IMR-90 (cell line): Measurements from ENCODE around the gene UTP4. TPM values are rescaled to one million over a fixed set of nuclear protein-coding genes. Genes with fewer than 3 reads are reported as not detected.

Source experiments
- ATAC-seq: fragments of 200-7000 bp; cut with Tn5 transposase; 2 replicates; pipeline ENCODE4 v1.9.1; 2020; ENCODE audit warnings: low read depth, mild to moderate bottlenecking, moderate library complexity
- BruUV-seq: library from RNA; stranded (reverse); fragments of 400-500 nt; replicated peaks from 2 replicates; lab custom pipeline; 2021; lab: Mats Ljungman, UMichigan
- CTCF ChIA-PET: fragments of 300-600 bp; formaldehyde crosslinking; extraction: SDS; loops from one replicate; lab custom pipeline; 2021; ENCODE audit warnings: antibody characterized with exemption; lab: Yijun Ruan, JAX
- POLR2A ChIA-PET: fragments of 300-600 bp; sonication (Branson Sonifier 250); formaldehyde crosslinking; loops from one replicate; lab custom pipeline; 2022; ENCODE audit warnings: antibody characterized with exemption; ENCODE audit not compliant: unreplicated experiment; lab: Charles Lee
- DNase-seq: peaks from one replicate; pipeline ENCODE4 v3.0.0; 2013
- H2AFZ ChIP-seq: replicated peaks from 2 replicates; pipeline ENCODE3; 2013; ENCODE audit warnings: low read length, mild to moderate bottlenecking; ENCODE audit not compliant: poor library complexity
- H2AK5ac ChIP-seq: 2 replicates; pipeline ENCODE4 v1.6.1; 2013; ENCODE audit warnings: low read depth, low read length, inconsistent platforms
- H2AK9ac ChIP-seq: replicated peaks from 2 replicates; pipeline ENCODE3; 2013; ENCODE audit warnings: mild to moderate bottlenecking, low read depth, low read length, moderate library complexity; ENCODE audit not compliant: poor library complexity
- H2BK120ac ChIP-seq: 2 replicates; pipeline ENCODE4 v1.6.1; 2013; ENCODE audit warnings: low read depth, low read length, inconsistent platforms
- H2BK15ac ChIP-seq: 3 replicates; pipeline ENCODE4 v1.6.1; 2013; ENCODE audit warnings: low read depth, low read length, inconsistent platforms
- H2BK20ac ChIP-seq: 2 replicates; pipeline ENCODE4 v1.6.1; 2013; ENCODE audit warnings: low read depth, mild to moderate bottlenecking, inconsistent platforms, low read length, moderate library complexity
- H2BK5ac ChIP-seq: 2 replicates; pipeline ENCODE4 v1.6.1; 2013; ENCODE audit warnings: mild to moderate bottlenecking, low read depth, low read length, inconsistent platforms; ENCODE audit not compliant: poor library complexity, severe bottlenecking
- H3K14ac ChIP-seq: replicated peaks from 2 replicates; pipeline ENCODE4 v1.6.1; 2013; ENCODE audit warnings: low read depth, low read length, inconsistent platforms
- H3K18ac ChIP-seq: 2 replicates; pipeline ENCODE4 v1.6.1; 2013; ENCODE audit warnings: low read depth, low read length, control low read depth
- H3K23ac ChIP-seq: 2 replicates; pipeline ENCODE4 v1.6.1; 2013; ENCODE audit warnings: low read depth, low read length, inconsistent platforms
- H3K27ac ChIP-seq: 2 replicates; pipeline ENCODE4 v1.5.1; 2013; ENCODE audit warnings: mild to moderate bottlenecking, control low read depth, low read length; ENCODE audit not compliant: insufficient read depth
- H3K27me3 ChIP-seq: 2 replicates; pipeline ENCODE4 v1.6.1; 2013; ENCODE audit warnings: low read length; ENCODE audit not compliant: control insufficient read depth, insufficient read depth
- H3K36me3 ChIP-seq: 2 replicates; pipeline ENCODE4 v1.6.1; 2013; ENCODE audit warnings: low read length, mixed read lengths; ENCODE audit not compliant: control insufficient read depth, insufficient read depth
- H3K4ac ChIP-seq: 2 replicates; pipeline ENCODE4 v1.6.1; 2013; ENCODE audit warnings: low read depth, low read length, inconsistent platforms
- H3K4me1 ChIP-seq: 2 replicates; pipeline ENCODE4 v1.6.1; 2013; ENCODE audit warnings: low read length, mixed read lengths; ENCODE audit not compliant: control insufficient read depth, insufficient read depth
- H3K4me2 ChIP-seq: 2 replicates; pipeline ENCODE4 v1.6.1; 2013; ENCODE audit warnings: low read depth, mild to moderate bottlenecking, control low read depth, low read length, moderate library complexity
- H3K4me3 ChIP-seq: 2 replicates; pipeline ENCODE4 v1.5.1; 2013; ENCODE audit warnings: low read depth, mild to moderate bottlenecking, control low read depth, low read length, moderate library complexity; ENCODE audit not compliant: insufficient read depth
- H3K56ac ChIP-seq: 2 replicates; pipeline ENCODE4 v1.6.1; 2013; ENCODE audit warnings: low read length, inconsistent platforms; ENCODE audit not compliant: insufficient read depth; ENCODE audit errors: extremely low read depth
- H3K79me1 ChIP-seq, 2 experiments: 2 replicates each; pipeline ENCODE4 v1.6.1; 2013; ENCODE audit warnings: low read length in 2 of 2, inconsistent platforms in 1 of 2, low read depth in 1 of 2
- H3K9ac ChIP-seq: 2 replicates; pipeline ENCODE4 v1.6.1; 2013; ENCODE audit warnings: low read depth, low read length, control low read depth
- H3K9me1 ChIP-seq: 2 replicates; pipeline ENCODE4 v1.6.1; 2013; ENCODE audit warnings: low read length, inconsistent platforms; ENCODE audit not compliant: insufficient read depth
- H3K9me3 ChIP-seq: 2 replicates; pipeline ENCODE4 v1.6.1; 2013; ENCODE audit warnings: low read length; ENCODE audit not compliant: control insufficient read depth, insufficient read depth
- H4K20me1 ChIP-seq: 2 replicates; pipeline ENCODE4 v1.6.1; 2013; ENCODE audit warnings: low read length, inconsistent platforms; ENCODE audit not compliant: insufficient read depth
- H4K5ac ChIP-seq: 2 replicates; pipeline ENCODE4 v1.6.1; 2013; ENCODE audit warnings: mild to moderate bottlenecking, low read depth, low read length, control low read depth
- H4K8ac ChIP-seq, 2 experiments: 2 replicates each; pipeline ENCODE4 v1.6.1; 2013; ENCODE audit warnings: low read depth in 2 of 2, low read length in 2 of 2, control low read depth in 1 of 2, inconsistent platforms in 1 of 2
- H4K91ac ChIP-seq: 2 replicates; pipeline ENCODE4 v1.6.1; 2013; ENCODE audit warnings: low read depth, low read length, inconsistent platforms; ENCODE audit not compliant: insufficient read depth
- NFE2L2 ChIP-seq: fragments of 150-350 bp; IDR thresholded peaks from 2 replicates; pipeline ENCODE4 v1.6.1; 2016; ENCODE audit warnings: low read depth, mild to moderate bottlenecking, low read length
- WGBS, 2 experiments: methylation state at CpG; one replicate each; pipeline versions ENCODE4 v1.1.5 to v1.1.7; 2013; ENCODE audit warnings: missing lambda C conversion rate in 2 of 2; ENCODE audit not compliant: insufficient read length in 1 of 2; ENCODE audit errors: extremely low coverage in 2 of 2; 5-methylcytosine and 5-hydroxymethylcytosine counted together
- dilution Hi-C: fragments of 300-500 bp; cut with HindIII; formaldehyde crosslinking; loops from one replicate; pipeline ENCODE4 v1.14.3; 2018; ENCODE audit warnings: low sequenced_read_pairs; ENCODE audit not compliant: unreplicated experiment
- in situ Hi-C: fragments of 300-500 bp; cut with MboI; formaldehyde crosslinking; loops from 3 replicates; pipeline ENCODE4 v1.14.3; 2019; ENCODE audit warnings: low sequenced_read_pairs, inconsistent platforms, mixed read lengths
- intact Hi-C: fragments of 100-400 bp; cut with micrococcal nuclease; formaldehyde crosslinking; loops from 2 replicates; pipeline ENCODE4 v1.10.0; 2022
- polyA plus RNA-seq, 3 experiments: library from polyadenylated mRNA; depleted of rRNA; stranded (reverse); fragments of >200 nt; gene quantifications; 2 replicates each; pipeline ENCODE4 v1.2.3, GENCODE V29; 2012; ENCODE audit warnings: low replicate concordance in 1 of 3
- total RNA-seq: library from RNA; depleted of rRNA; stranded (reverse); fragments of >200 nt; gene quantifications from 2 replicates; pipeline ENCODE4 v1.2.3, GENCODE V29; 2012

UTP4 gene
- total and polyA plus RNA-seq, 2 of the 4 experiments (the other 2 are of a cell fraction), result 32.1 to 61.8 TPM

GRCh38 chr16:69141936-69142335 is 9.5 kb downstream of the UTP4 start:
- H2BK15ac ChIP-seq, result no peak overlapping the region
- H4K20me1 ChIP-seq, result no peaks in the 10 kb centered on the region
- H2BK120ac ChIP-seq, result no peak overlapping the region
- no peak overlapping the region for H3K14ac ChIP-seq
- ATAC-seq (no peak), DNase-seq (no peak)
- H3K79me1 ChIP-seq, result peaks cover 12 to 20% of the 10 kb centered on the region in 2 experiments; a peak in 3 of 4 replicates
- no peaks in the 10 kb centered on the region for H3K9me1 ChIP-seq
- dilution Hi-C loops (no loop called here), in situ Hi-C loops (no loop called here), intact Hi-C loops (no loop called here)
- H3K36me3 ChIP-seq, result peaks cover 46% of the 10 kb centered on the region
- H2BK5ac ChIP-seq, result no peak overlapping the region
- no peak overlapping the region for H4K5ac ChIP-seq
- ChIA-PET POLR2A (no interaction called here), CTCF (interaction anchor here (1.8 kb wide), 1 partner anchor 8 kb away, joined by 6 read pairs; no protein-coding TSS in a partner anchor)
- no peak for TF ChIP-seq NFE2L2
- H3K23ac ChIP-seq, result no peak overlapping the region
- no peak overlapping the region for H2AK5ac ChIP-seq
- no peak overlapping the region for H3K9ac ChIP-seq
- H3K27me3 ChIP-seq, result no peaks in the 10 kb centered on the region
- WGBS, 2 experiments, result no CpG with 5 or more reads among the region's 4 CpGs
- no peak overlapping the region for H3K18ac ChIP-seq
- peaks cover 2% of the 10 kb centered on the region; the same call in 1 of the 2 replicates for H3K4me1 ChIP-seq
- H2AFZ ChIP-seq, result no peak overlapping the region
- no peak overlapping the region for H3K56ac ChIP-seq
- no peak overlapping the region for H3K4ac ChIP-seq
- no peak overlapping the region for H3K4me3 ChIP-seq
- no peak overlapping the region for H3K27ac ChIP-seq
- H3K9me3 ChIP-seq, result no peaks in the 10 kb centered on the region
- no peak overlapping the region for H2AK9ac ChIP-seq
- BruUV-seq, result no TSS peak
- H4K91ac ChIP-seq, result no peak overlapping the region
- H4K8ac ChIP-seq, result no peak overlapping the region
- H3K4me2 ChIP-seq, result no peak overlapping the region
- H2BK20ac ChIP-seq, result no peak overlapping the region
